Neuronal stem cell (in vitro differentiated cells): Measurements from ENCODE around the gene BPIFB2.

Experiments
- DNase-seq: peaks from one replicate; pipeline ENCODE4 v3.0.0-alpha.2; 2013; ENCODE audit warnings: low spot score
- H2AFZ ChIP-seq: one replicate; pipeline ENCODE4 v1.6.1; 2013; ENCODE audit warnings: mild to moderate bottlenecking, low read length, inconsistent platforms
- H2AK5ac ChIP-seq: 2 replicates; pipeline ENCODE4 v1.6.1; 2013; ENCODE audit warnings: low read depth, mild to moderate bottlenecking, inconsistent platforms, low read length, moderate library complexity, mixed read lengths
- H2BK120ac ChIP-seq: 2 replicates; pipeline ENCODE4 v1.6.1; 2013; ENCODE audit warnings: low read depth, mild to moderate bottlenecking, inconsistent platforms, low read length, moderate library complexity, mixed read lengths
- H2BK12ac ChIP-seq: one replicate; pipeline ENCODE4 v1.6.1; 2013; ENCODE audit warnings: low read length, inconsistent platforms
- H2BK15ac ChIP-seq: 2 replicates; pipeline ENCODE4 v1.6.1; 2013; ENCODE audit warnings: mild to moderate bottlenecking, low read length, inconsistent platforms, mixed read lengths
- H2BK5ac ChIP-seq: one replicate; pipeline ENCODE4 v1.6.1; 2013; ENCODE audit warnings: inconsistent platforms, mild to moderate bottlenecking, low read length, moderate library complexity
- H3K14ac ChIP-seq: one replicate; pipeline ENCODE4 v1.6.1; 2013; ENCODE audit warnings: low read length, inconsistent platforms
- H3K18ac ChIP-seq: 2 replicates; pipeline ENCODE4 v1.6.1; 2013; ENCODE audit warnings: low read length, inconsistent platforms
- H3K23ac ChIP-seq: 2 replicates; pipeline ENCODE4 v1.6.1; 2013; ENCODE audit warnings: low read depth, mild to moderate bottlenecking, mixed read lengths, low read length, inconsistent platforms; ENCODE audit not compliant: poor library complexity
- H3K27ac ChIP-seq: replicated peaks from 3 replicates; pipeline ENCODE4 v1.5.1; 2013; ENCODE audit warnings: low read length, inconsistent platforms
- H3K27me3 ChIP-seq, 3 experiments: 2 replicates each; pipeline ENCODE4 v1.6.1; 2013; ENCODE audit warnings: low read length in 3 of 3, mild to moderate bottlenecking in 2 of 3, inconsistent platforms in 1 of 3, low read depth in 1 of 3, mixed read lengths in 1 of 3, moderate library complexity in 1 of 3; ENCODE audit not compliant: control insufficient read depth in 3 of 3, insufficient read depth in 3 of 3
- H3K36me3 ChIP-seq, 2 donors: replicated peaks in 1 of 2; 2 replicates each; pipeline ENCODE4 v1.6.1; 2013; ENCODE audit warnings: low read length in 2 of 2; ENCODE audit not compliant: control insufficient read depth in 2 of 2, insufficient read depth in 2 of 2
- H3K4ac ChIP-seq: 2 replicates; pipeline ENCODE4 v1.6.1; 2013; ENCODE audit warnings: inconsistent platforms, mild to moderate bottlenecking, low read length, moderate library complexity
- H3K4me1 ChIP-seq, 2 donors: 1 replicate in 1 of 2; 2 replicates in 1 of 2; pipeline ENCODE4 v1.6.1; 2013; ENCODE audit warnings: low read length in 2 of 2, low read depth in 1 of 2; ENCODE audit not compliant: control insufficient read depth in 2 of 2, insufficient read depth in 1 of 2
- H3K4me2 ChIP-seq: one replicate; pipeline ENCODE4 v1.6.1; 2013; ENCODE audit warnings: mild to moderate bottlenecking, low read length, inconsistent platforms; ENCODE audit not compliant: insufficient read depth, poor library complexity, severe bottlenecking
- H3K4me3 ChIP-seq, 2 donors: 2 replicates each; pipeline ENCODE4 v1.5.1; 2013; ENCODE audit warnings: low read length in 2 of 2, mild to moderate bottlenecking in 2 of 2, inconsistent platforms in 1 of 2, moderate library complexity in 1 of 2
- H3K79me1 ChIP-seq: one replicate; pipeline ENCODE4 v1.6.1; 2013; ENCODE audit warnings: low read depth, mild to moderate bottlenecking, inconsistent platforms, low read length, moderate library complexity
- H3K9ac ChIP-seq: one replicate; pipeline ENCODE4 v1.6.1; 2013; ENCODE audit warnings: mild to moderate bottlenecking, low read depth, low read length, inconsistent platforms; ENCODE audit not compliant: poor library complexity
- H3K9me3 ChIP-seq, 2 donors: replicated peaks in 1 of 2; 2 replicates each; pipeline versions ENCODE3 to v1.6.1; 2013; ENCODE audit warnings: low read length in 2 of 2, mild to moderate bottlenecking in 2 of 2, inconsistent platforms in 1 of 2, low read depth in 1 of 2, mixed read lengths in 1 of 2, moderate library complexity in 1 of 2; ENCODE audit not compliant: control insufficient read depth in 2 of 2, insufficient read depth in 1 of 2
- H4K8ac ChIP-seq: one replicate; pipeline ENCODE4 v1.6.1; 2013; ENCODE audit warnings: low read depth, mild to moderate bottlenecking, inconsistent platforms, low read length, moderate library complexity
- H4K91ac ChIP-seq: one replicate; pipeline ENCODE4 v1.6.1; 2013; ENCODE audit warnings: low read length, low read depth, mild to moderate bottlenecking, inconsistent platforms; ENCODE audit not compliant: poor library complexity
- WGBS, 2 donors: extraction: QIAGEN DNeasy Blood & Tissue Kit; methylation state at CpG; one replicate each; pipeline ENCODE4 v1.1.7; 2013; ENCODE audit warnings: missing lambda C conversion rate in 2 of 2, mixed read lengths in 1 of 2; ENCODE audit not compliant: insufficient read length in 2 of 2, insufficient replicate concordance in 1 of 2; ENCODE audit errors: extremely low coverage in 2 of 2; 5-methylcytosine and 5-hydroxymethylcytosine counted together

BPIFB2 gene

DNA sequence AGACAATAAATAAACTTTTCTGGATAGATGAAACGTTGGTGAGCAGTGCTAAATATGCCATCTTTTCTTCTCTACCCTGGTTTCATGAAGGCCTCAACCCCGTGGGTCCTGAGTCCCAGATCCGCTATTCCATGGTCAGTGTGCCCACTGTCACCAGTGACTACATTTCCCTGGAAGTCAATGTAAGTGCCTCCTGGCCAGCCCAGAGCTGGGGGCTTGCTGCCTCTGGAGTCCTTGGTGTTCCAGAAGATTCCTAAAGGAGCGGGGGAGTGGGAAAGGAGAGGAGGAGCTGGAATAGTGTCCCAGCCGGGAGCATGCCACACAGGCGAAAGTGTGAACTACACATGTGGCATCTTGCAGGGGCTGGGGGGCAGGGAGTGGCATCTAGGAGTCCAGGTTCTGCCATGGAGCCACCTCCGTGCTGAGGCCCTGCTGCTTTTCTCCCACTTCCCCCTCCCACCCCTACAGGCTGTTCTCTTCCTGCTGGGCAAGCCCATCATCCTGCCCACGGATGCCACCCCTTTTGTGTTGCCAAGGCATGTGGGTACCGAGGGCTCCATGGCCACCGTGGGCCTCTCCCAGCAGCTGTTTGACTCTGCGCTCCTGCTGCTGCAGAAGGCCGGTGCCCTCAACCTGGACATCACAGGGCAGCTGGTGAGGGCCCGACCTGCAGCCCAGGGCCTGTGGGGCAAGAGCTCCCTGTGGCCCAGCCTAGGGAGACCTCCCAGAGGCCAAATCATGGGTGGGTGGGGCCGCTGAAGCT lies 10.8 kb downstream of the BPIFB2 start:
- H3K4ac ChIP-seq, result peak overlapping the region; percentile 17
- no peak overlapping the region for H3K4me2 ChIP-seq
- peak overlapping the region; percentile 90 for H2AK5ac ChIP-seq
- no peak overlapping the region for H2AFZ ChIP-seq
- H3K18ac ChIP-seq, result peak overlapping the region; percentile 77
- no peak for DNase-seq
- H3K23ac ChIP-seq, result peak overlapping the region; percentile 44
- no peak overlapping the region for H3K14ac ChIP-seq
- H3K9ac ChIP-seq, result no peak overlapping the region
- no CpG with 5 or more reads among the region's 14 CpGs for WGBS, 2 donors
- H3K27me3 ChIP-seq, result peaks cover 0 to 34% (median 0%) of the 10 kb centered on the region in 3 experiments
- H4K8ac ChIP-seq, result no peak overlapping the region
- H2BK120ac ChIP-seq, result no peak overlapping the region
- H3K9me3 ChIP-seq, result no peaks in the 10 kb centered on the region
- no peak overlapping the region for H2BK15ac ChIP-seq
- H3K4me3 ChIP-seq, result no peak overlapping the region
- peak overlapping the region; percentile 17 for H2BK5ac ChIP-seq
- no peak overlapping the region for H4K91ac ChIP-seq
- H3K4me1 ChIP-seq, result peaks cover 0 to 2% of the 10 kb centered on the region in 2 donors
- no peak overlapping the region for H3K27ac ChIP-seq
- no peak overlapping the region for H2BK12ac ChIP-seq
- no peaks in the 10 kb centered on the region for H3K36me3 ChIP-seq
- peaks cover 2% of the 10 kb centered on the region for H3K79me1 ChIP-seq

DNA sequence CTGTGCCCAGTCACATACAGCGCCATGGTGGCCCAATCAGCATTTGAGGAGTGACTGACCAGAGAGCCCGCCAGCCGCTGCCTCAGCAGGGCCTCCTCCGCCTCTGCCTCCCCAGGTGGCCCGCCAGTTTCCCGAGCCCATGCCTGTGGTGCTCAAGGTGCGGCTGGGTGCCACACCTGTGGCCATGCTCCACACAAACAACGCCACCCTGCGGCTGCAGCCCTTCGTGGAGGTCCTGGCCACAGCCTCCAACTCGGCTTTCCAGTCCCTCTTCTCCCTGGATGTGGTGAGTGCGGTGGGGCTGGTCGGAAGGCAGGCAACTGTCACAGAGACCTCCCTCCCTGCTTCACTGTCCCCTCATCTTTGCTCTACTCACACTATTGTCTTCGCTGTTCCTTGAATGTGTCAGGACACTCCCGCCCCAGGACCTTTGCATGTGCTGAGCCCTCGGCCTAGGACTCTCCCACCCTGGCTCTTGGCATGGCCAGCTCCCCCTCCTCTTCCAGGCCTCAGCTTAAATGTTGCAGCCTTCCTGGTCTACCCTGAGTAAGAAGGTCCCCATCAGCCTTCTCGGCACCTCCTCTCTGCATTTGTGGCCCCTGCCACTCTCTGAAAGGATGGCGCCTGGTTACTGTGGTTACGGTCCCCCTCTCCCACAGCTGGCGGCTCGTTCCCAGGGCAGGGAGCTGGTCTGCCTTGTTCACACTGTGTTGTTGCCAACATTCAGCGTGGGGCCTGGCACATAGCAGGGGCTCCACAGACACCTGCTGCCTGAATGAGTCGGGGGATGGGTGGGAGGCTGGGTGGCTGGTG lies 12.2 kb downstream of the BPIFB2 start:
- Histone ChIP-seq H3K9ac (no peak overlapping the region), H3K14ac (peak overlapping the region; percentile 49), H3K18ac (peak overlapping the region; percentile 77), H3K4me1 (no peaks in the 10 kb centered on the region), H3K27ac (no peak overlapping the region), H3K36me3 (no peaks in the 10 kb centered on the region), H2BK12ac (no peak overlapping the region), H2BK15ac (peak overlapping the region; percentile 45), H2BK120ac (no peak overlapping the region), H3K4me2 (no peak overlapping the region), H2BK5ac (peak overlapping the region; percentile 84), H3K23ac (peak overlapping the region; percentile 39), H3K4ac (no peak overlapping the region), H3K9me3 (no peaks in the 10 kb centered on the region), H4K8ac (no peak overlapping the region), H4K91ac (no peak overlapping the region), H3K79me1 (peaks cover 2% of the 10 kb centered on the region), H3K27me3 (peaks cover 0 to 29% (median 0%) of the 10 kb centered on the region in 3 experiments), H2AK5ac (peak overlapping the region; percentile 64), H3K4me3 (no peak overlapping the region), H2AFZ (no peak overlapping the region)
- WGBS, 2 donors, result no CpG with 5 or more reads among the region's 23 CpGs
- no peak for DNase-seq

DNA sequence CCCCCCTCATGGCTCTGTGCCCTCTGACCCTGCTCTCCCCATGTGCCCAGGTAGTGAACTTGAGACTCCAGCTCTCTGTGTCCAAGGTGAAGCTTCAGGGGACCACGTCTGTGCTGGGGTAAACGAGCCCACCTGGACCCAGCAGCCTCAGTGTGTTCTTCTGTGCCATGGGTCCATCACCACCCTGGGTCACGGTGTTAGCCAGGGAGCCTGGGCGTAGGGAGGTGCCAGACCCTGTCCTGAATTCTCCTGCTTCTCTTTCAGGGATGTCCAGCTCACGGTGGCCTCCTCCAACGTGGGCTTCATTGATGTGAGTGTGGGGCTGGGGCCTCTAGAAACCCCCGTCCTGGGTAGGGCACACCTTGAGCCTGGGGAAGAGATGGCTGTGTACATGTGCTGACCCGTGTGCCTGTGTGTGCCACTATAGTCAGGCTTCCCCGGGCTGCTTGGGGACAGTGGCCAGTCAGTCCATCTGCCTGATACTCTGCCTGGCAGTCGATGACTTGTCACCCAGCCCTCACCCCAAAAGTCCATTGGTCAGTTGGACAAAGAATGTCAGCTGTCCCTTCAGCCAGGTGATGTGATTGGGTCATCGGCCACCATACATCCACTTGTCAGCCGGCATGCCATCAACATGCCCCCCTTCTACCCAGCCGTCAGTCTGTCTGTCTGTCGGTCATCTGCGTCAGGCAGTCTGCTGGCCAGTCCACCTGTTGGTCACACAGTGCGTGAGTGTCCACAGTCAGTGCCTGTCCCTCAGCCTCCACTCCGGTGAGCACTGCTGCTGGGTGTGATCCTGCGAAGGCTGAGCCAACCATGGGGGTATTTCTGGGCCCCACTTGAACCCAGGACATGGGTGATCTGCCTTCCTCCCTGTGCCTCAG lies 13.0 kb downstream of the BPIFB2 start:
- Histone ChIP-seq H3K27me3 (peaks cover 0 to 24% (median 0%) of the 10 kb centered on the region in 3 experiments), H4K8ac (no peak overlapping the region), H3K18ac (peak overlapping the region; percentile 65), H3K4me2 (no peak overlapping the region), H2AFZ (no peak overlapping the region), H2BK12ac (peak overlapping the region; percentile 61), H3K27ac (no peak overlapping the region), H3K36me3 (no peaks in the 10 kb centered on the region), H2BK120ac (no peak overlapping the region), H2BK5ac (peak overlapping the region; percentile 84), H2AK5ac (peak overlapping the region; percentile 64), H2BK15ac (peak overlapping the region; percentile 38), H3K4me3 (peak overlapping the region in 1 of 2 donors; percentile 20), H3K79me1 (peaks cover 2% of the 10 kb centered on the region), H3K9me3 (no peaks in the 10 kb centered on the region), H4K91ac (peak overlapping the region; percentile 42), H3K9ac (no peak overlapping the region), H3K4ac (no peak overlapping the region), H3K4me1 (no peaks in the 10 kb centered on the region), H3K23ac (peak overlapping the region; percentile 69), H3K14ac (peak overlapping the region; percentile 82)
- DNase-seq, result no peak
- WGBS, 2 donors, result no CpG with 5 or more reads among the region's 18 CpGs
